ENCODE measurements around the gene ABHD8. TPM values are rescaled to one million over a fixed set of nuclear protein-coding genes. Genes with fewer than 3 reads are reported as not detected.

ABHD8 gene
- total RNA-seq, 1 donor from 2014 or later, result 12.9 TPM

DNA sequence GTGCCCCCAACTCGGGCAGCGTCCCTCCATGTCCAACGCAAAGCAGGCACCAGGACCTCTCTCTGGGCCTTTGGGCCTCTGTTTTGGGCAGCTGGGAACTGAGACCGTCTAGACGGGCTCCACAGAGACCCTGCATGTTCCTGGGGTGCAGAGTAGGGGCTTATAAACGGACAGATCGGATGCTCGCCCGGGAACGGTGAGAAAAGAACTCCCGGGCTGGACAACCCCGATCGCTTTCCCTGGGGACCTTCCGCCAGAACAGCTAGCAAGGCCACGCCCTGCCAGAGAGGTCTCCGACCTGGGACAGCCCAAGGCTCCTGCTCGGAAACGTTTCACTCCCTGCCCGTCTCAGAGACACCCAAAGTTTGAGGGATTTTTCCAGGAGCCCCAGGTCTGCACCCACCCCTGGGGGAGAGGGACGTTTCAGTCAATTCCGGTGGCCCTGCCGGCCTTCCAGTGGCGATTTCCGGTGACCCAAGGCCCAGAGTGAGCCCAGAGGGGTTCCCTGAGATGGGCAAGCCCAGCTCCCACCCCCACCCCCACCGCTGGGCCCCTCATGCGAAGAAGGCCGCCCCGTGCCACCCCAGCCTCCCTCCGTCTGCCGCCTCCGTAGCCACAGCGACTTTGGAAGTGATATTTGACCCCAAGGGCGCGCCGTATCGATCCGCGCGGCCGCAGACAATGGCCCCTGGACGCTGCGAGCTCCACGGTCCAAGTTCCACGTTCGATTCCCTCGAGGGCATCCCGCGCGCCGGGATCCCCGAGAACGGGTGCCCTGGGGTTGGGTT lies 59.2 kb downstream of the ABHD8 start:
- DNase-seq (ENCODE audit: low spot score), result no peak

DNA sequence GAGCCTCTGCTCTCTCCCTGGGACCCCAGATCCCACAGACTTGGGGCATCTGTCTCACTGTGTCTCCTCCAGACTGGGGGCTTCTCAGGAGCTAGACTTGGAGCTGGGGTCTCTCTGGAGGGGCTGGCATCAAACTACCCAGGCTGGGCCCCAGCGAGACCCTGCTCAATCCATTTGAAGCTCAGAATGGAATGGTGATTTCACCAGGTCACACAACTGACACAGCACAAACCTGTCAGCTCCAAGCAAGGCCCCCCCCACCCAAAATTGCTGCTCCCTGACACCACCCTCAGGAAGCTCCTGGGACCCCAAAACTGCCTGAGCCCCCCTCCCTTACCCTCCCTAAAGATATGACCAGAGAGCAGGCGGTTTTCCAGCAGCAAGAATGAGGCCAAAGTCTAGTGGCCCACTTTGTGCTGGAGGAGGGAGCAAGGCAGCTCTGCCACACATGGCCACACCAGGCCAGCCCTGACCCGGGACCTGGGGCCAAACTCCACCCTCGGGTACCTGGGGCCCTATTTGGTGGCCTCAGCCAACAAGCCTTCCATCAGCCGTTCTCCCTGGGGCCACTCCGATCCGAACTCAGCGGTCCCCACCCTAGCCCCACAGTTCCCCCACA lies 59.9 kb downstream of the ABHD8 start:
- DNase-seq (ENCODE audit: low spot score), result no peak

DNA sequence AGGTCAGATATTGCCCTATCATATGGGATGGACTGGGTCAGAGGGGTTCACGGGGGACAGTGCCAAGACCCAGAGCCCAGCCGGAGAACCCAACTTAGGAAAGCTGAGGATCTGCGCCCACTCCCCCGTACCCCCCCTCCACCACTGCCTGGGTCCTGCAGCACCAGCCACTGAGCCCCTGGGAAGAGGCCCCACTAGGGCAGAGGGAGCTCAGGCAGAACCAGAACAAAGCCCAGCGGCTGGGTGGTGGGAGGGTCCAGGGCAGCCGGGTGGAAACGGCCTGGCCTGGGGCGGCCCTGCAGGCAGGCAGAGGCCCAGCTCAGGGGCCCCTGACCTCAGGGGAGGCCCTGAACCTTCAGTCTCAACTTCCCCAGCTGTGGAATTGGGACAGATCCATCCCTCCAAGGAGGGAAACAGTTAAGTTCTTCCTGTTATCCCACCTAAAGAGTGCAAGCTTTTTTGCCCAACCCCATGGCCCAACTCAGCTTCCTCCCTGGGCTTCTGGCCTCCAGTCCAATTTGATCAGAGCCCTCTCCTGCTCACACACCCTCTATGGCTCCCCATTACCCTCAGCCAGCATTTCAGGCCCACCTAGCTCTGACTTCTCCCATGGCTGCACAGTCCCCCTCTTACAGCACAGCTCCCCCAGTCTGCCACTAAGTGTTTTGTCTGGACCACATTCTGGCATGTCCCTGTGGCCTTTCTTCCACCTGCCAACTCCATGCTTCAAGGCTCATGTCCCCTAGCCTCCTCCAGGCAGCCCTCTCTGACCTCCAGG lies 60.6 kb downstream of the ABHD8 start:
- DNase-seq (ENCODE audit: low spot score), result no peak

Other genes starting within 250 kb of the ABHD8 start
- 7.2 TPM for gene HAUS8, start 228.0 kb downstream of the ABHD8 start, total RNA-seq
- gene MYO9B, start 227.6 kb downstream of the ABHD8 start, total RNA-seq, result 103 TPM
- 33.2 TPM for gene USE1, start 88.1 kb downstream of the ABHD8 start, total RNA-seq
- 29.0 TPM for gene OCEL1, start 77.2 kb downstream of the ABHD8 start, total RNA-seq
- gene NR2F6, start 57.5 kb downstream of the ABHD8 start, total RNA-seq, result 42.8 TPM
- 11.3 TPM for gene USHBP1, start 38.7 kb downstream of the ABHD8 start, total RNA-seq
- gene BABAM1, start 36.0 kb downstream of the ABHD8 start, total RNA-seq, result 66.0 TPM
- 0.55 TPM for gene ANKLE1, start 21.5 kb downstream of the ABHD8 start, total RNA-seq
- gene MRPL34, start 2.4 kb upstream of the ABHD8 start, total RNA-seq, result 99.2 TPM
- gene DDA1, start 6.1 kb upstream of the ABHD8 start, total RNA-seq, result 45.6 TPM
- 16.2 TPM for gene ANO8, start 31.4 kb upstream of the ABHD8 start, total RNA-seq
- 13.1 TPM for gene GTPBP3, start 34.1 kb upstream of the ABHD8 start, total RNA-seq
- 293 TPM for gene PLVAP, start 73.9 kb upstream of the ABHD8 start, total RNA-seq
- gene CCDC194, start 90.8 kb upstream of the ABHD8 start, total RNA-seq, result 0.87 TPM
- gene BST2, start 102.2 kb upstream of the ABHD8 start, total RNA-seq, result 185 TPM
- gene MVB12A, start 116.6 kb upstream of the ABHD8 start, total RNA-seq, result 46.9 TPM
- gene TMEM221, start 145.2 kb upstream of the ABHD8 start, total RNA-seq, result not detected
- 1.3 TPM for gene NXNL1, start 157.5 kb upstream of the ABHD8 start, total RNA-seq
- 36.5 TPM for gene SLC27A1, start 167.1 kb upstream of the ABHD8 start, total RNA-seq
- gene PGLS, start 208.2 kb upstream of the ABHD8 start, total RNA-seq, result 66.9 TPM

Measured in mesenteric fat pad (tissue), 1 donor.